Measurements from ENCODE around the gene SEPTIN10.

Gene SEPTIN10

DNA sequence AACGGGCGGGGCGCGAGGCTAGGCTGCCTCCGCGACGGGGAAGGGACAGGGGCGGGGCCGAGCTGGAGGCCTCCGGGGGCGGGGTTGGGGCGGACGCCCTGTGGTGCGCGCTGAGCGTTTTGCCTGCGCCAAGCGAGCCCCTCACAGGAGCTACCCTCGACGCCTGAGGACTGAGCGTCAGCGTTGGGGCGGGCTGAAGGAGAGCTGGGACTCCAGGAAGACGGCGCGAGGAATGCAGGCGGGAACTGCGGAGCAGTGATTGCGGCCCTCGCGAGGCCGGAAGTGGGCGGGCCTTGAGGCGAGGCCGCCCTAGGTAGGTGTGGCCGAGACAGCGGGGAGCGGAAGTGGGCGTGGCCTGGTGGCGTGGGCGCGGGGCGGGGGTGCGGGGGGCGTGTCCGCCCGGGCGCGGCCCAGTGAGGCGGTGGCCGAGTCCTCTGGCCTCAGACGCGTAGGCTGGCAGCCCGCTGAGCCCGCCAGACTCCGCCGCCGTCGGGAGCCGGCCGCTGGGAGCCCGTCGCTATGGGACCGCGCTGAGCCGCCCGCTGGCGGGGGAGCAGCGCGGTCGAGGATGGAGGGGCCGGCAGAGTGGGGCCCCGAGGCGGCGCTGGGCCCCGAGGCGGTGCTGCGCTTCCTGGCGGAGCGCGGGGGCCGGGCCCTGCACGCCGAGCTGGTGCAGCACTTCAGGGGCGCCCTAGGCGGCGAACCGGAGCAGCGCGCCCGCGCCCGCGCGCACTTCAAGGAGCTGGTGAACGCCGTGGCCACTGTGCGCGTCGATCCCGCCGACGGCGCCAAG, at the start of gene SEPTIN10, which contains the start of gene SOWAHC:
Gene SEPTIN10, minus strand, starts transcription at position 45 of the 793 bp plus-strand sequence. CDS start 139 bp downstream, outside the sequence.
Gene SOWAHC, plus strand, starts transcription at position 443 of the 793 bp plus-strand sequence. Its CDS starts 126 bp downstream, at position 569.
- in situ Hi-C loops (cut with HindIII; ENCODE audit: low sequenced_read_pairs): no loop called here

DNA sequence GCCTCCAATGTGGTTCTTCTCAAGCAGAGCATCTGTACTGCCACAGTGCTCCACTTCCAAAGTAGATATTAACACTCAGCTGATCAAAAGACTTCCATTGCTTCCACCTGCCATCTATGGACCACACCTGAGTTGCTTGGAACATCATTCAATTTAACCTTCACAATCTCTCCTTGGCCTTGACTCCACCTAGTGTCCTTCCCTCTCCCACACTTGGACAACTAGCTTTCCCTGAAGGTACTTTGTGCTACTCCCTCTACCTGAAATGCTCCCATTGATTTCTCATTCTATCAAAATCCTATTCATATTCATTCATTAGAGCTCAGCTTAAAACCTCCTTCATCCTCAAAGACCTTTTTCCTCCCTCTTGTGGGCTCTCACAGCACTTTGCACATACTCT, 49.1 kb upstream of the SEPTIN10 start:
- in situ Hi-C loops (cut with HindIII; ENCODE audit: low sequenced_read_pairs): loop anchor here (5.0 kb wide), 1 partner anchor 41 kb away; no protein-coding TSS in a partner anchor

DNA sequence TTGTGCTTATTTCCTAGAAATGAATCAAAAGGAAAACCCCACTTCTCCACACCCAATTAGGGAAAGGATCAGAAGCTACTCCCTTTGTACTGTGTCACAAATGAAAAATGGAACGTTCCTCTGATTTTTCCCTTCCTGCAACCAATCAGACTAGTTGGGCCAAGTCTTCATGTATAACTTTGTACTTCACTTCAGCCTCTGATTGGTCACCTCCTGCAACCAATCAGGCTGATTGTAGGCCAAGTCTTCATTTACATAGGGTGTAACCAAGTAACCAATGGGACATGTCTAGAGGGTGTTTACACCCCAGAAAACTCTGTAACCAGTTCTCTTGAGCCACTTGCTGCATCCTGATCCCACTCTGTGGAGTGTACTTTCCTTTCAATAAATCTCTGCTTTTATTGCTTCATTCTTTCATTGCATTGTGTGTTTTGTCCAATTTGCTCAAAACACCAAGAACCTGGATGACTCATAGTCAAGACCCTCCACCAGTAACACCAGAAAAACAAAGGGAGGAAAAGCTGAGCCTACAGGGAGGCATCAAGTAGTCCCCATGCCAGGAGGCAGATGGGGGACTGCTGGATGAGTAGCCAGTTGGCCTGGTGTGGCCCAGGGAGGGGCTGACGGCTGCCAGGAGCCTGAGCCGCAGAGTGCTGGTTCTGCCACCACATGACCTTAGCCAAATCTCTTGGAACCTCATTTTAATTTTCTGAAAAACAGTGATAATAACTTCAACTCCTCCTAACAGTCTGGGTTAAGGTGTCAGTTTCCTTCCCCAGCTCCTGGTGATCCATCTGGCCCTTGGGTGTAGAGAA, 46.5 kb upstream of the SEPTIN10 start:
- in situ Hi-C loops (cut with HindIII; ENCODE audit: low sequenced_read_pairs): loop anchor here (5.0 kb wide), 1 partner anchor 38 kb away; no protein-coding TSS in a partner anchor

DNA sequence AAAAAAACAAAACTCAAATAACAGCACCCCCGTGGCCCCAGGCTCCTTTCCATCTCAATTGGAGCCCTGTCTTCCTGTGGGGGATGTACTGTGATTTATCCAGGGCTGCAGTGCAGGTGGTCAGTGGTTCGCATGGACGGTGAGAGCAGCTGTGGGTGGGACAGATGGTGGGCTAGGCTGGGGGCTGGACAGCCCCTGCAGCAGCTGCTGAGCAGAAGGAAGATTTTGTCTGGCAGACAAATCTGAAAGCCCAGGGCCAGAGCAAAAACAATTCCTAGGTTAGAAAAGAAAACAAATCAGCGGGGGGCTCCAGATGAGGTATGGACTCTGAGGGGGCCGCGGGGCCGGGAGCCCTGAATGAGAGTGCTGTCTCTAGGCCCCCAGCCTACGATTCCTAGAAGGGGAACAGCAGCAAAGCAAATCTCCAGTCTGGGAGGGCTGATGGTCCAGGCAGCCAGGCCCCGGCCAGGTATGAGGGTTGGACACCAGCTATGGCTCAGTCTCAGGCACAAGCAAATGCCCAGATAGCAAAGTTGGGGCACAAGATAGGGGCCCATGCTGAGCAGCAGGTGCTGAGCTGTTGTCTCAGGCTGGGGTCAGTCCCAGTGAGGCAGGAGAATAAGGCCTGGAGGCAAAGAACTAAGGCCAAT, 45.8 kb upstream of the SEPTIN10 start:
- in situ Hi-C loops (cut with HindIII; ENCODE audit: low sequenced_read_pairs): loop anchor here (5.0 kb wide), 1 partner anchor 37 kb away; no protein-coding TSS in a partner anchor

DNA sequence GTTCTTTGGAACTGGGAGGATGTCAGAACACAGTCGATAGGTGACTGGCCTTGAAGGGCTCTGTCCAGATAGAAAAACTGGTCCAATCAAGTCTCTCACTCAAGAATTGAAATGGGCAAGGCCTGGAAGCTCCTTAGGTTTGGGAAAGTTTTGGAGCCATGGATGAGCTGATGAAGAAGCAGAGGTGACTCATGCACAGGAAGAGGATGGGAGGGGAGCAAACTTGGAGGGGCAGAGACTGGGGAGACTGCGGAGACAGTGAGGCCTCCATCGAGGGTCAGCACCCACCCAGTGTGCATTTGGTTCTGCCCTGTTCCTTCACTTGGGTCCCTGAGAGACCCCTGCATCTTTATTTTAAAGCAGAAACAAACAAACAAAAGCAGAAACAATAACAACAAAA, 41.5 kb upstream of the SEPTIN10 start:
- in situ Hi-C loops (cut with HindIII; ENCODE audit: low sequenced_read_pairs): no loop called here

DNA sequence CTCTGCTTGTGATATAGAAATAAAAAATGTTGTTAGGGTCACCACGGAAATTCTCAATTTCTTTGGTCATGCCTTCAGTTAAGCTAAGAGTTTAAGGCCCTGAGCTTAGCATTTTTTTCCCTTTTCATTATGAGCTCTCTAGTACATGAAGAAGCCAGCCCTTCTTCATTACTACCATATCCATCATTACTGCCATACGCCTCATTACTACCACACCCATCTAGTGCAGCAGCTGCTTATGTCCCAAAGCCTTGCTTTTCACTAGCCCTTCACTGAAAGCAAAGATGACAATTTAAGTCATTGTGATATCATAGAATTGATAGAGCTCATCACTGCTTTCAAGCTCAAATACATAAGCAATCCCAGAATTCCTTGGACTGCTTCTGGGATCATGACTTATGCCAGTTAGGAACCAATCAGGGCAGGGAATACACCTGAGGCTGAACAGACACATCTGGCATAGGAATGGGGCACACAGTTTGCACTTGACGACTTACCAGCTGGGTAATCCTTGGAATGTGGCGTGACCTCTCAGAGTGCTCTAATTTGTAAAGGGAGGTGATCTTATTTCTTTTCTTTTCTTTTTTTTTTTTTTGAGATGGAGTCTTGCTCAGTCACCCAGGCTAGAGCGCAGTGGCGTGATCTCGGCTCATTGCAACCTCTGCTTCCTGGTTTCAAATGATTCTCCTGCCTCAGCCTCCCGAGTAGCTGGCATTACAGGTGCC, 40.7 kb upstream of the SEPTIN10 start:
- in situ Hi-C loops (cut with HindIII; ENCODE audit: low sequenced_read_pairs): no loop called here

DNA sequence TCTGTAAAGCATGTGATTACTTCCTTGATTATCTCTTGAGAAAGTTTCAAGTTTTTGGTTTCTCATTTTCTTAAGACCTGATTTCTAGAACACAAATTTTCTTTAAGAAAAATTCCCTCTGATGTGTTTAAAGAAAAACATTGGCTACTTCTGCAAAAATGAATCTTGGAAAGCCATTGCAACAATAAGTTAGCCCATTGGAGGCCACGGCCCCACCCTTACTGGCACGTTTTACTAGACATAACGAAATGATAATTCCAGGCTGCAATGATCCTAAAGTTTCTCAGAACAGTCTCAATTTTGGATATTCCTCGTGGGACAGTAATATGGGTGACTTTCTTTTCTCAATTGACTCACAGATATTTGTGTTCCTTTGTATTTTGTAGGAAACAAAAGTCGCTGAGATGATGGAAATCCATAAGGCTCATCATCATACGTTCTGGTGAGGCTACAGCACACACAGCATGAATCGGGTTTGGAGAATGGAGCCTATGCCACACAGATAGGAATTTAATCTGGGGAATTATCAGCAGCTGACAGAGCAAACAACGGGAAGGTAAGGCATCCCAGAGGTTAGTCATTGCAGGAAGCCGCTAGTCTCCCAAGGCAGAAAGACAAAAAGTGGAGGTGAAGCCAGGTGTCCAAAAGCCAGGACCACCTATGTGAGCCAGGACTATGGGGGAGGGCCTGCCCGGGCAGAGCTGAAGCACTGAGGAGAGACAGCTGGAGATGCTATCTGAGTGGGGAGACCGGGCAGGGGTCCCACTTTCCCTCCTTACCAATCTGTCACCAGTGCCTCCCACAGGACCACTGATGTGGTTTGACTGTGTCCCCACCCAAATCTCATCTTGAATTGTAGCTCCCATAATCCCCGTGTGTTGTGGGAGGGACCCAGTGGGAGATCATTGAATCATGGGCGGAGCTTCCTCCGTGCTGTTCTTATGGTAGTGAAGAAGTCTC, 36.2 kb upstream of the SEPTIN10 start:
- in situ Hi-C loops (cut with HindIII; ENCODE audit: low sequenced_read_pairs): loop anchor here (5.0 to 10.0 kb wide), 2 partner anchors 57 to 385 kb away; no protein-coding TSS in a partner anchor

DNA sequence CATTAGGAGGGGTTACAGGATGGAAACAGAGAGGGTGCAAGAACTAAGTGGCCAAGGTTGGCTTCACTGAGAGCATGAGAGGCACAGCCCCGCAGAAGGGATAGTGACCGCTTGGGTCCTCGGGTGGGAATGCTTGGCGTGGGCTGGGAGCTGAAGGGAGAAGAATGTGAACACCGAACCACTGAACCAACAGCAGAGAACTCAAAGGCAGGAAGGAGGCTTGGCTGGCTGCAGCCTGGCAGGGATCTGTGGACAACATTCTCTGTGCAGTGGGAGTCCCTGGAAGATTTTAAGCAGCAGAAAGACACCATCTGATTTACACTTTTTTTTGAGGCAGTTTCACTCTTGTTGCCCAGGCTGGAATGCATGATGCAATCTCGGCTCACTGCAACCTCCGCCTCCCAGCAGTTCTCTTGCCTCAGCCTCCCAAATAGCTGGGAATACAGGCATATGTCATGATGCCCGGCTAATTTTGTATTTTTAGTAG, 34.3 kb upstream of the SEPTIN10 start:
- in situ Hi-C loops (cut with HindIII; ENCODE audit: low sequenced_read_pairs): loop anchor here (5.0 to 10.0 kb wide), 2 partner anchors 59 to 383 kb away; no protein-coding TSS in a partner anchor

DNA sequence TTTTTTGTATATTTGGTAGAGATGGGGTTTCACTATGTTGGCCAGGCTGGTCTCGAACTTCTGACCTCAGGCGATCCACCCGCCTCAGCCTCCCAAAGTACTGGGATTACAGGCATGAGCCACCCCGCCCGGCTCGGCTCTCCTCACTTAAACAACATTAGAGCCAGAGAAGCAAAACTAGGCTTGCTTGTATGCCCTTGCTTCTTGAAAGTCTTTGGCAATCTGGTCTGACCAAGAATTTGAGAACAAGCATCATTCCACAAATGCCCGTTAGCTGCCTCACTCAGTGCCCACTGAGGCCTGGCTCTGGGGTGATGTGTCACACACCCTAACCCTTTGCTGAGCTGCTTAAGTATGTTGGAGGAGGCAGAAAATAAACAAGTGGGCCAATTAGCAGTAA, 33.9 kb upstream of the SEPTIN10 start:
- in situ Hi-C loops (cut with HindIII; ENCODE audit: low sequenced_read_pairs): loop anchor here (5.0 to 10.0 kb wide), 2 partner anchors 60 to 383 kb away; no protein-coding TSS in a partner anchor

DNA sequence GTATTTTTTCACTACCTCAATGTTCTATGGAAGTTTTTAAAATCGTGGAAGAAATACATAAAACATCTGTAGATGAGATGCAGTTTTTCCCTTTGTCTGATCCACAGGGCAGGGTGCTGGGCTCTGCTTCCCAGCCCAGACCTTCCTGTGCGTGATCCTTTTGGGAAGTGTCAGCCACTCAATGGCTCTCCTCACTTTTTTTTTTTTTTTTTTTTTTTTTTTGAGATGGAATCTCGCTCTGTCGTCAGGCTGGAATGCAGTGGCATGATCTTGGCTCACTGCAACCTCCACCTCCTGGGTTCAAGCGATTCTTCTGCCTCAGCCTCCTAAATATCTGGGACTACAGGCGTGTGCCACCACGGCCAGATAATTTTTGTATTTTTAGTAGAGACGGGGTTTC, 33.2 kb upstream of the SEPTIN10 start:
- in situ Hi-C loops (cut with HindIII; ENCODE audit: low sequenced_read_pairs): loop anchor here (5.0 to 10.0 kb wide), 2 partner anchors 60 to 382 kb away; no protein-coding TSS in a partner anchor

DNA sequence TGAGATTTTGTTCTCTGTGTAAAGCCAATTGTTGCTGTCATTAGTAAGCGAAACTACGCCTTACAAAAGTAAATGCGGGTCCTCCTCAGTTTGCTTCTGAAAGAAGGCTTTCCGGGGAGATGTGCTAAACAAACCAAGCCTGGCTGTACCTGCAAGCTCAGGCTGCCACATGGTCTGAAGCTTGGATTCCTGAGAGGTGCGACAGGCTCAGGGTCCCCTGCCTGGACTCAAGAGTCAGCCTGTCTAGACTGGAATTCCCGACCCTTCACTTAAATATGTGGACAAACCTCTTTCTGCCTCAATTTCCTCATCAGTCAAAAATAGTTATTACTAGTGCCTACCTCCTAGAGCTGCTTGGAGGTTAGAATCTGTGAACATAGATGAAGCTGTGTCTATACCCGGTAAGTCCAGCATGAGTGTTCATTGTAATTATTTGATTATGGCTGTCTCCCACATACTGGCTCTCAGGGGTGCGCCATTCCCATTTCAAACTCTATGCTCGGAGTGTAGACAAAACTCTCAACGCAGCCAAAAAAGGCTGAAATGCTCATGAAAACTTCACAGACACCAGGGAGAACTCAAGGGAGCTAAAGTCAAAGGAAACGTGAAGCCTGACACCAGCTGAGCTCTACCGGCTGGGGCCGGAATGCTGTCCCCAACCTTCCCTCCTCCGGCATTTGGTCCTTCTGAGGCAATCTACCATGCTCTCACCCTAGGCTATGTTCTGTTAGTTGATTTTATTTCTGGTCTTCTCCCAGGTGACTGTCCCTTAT, 31.8 kb upstream of the SEPTIN10 start:
- in situ Hi-C loops (cut with HindIII; ENCODE audit: low sequenced_read_pairs): loop anchor here (5.0 to 10.0 kb wide), 2 partner anchors 62 to 381 kb away; no protein-coding TSS in a partner anchor

DNA sequence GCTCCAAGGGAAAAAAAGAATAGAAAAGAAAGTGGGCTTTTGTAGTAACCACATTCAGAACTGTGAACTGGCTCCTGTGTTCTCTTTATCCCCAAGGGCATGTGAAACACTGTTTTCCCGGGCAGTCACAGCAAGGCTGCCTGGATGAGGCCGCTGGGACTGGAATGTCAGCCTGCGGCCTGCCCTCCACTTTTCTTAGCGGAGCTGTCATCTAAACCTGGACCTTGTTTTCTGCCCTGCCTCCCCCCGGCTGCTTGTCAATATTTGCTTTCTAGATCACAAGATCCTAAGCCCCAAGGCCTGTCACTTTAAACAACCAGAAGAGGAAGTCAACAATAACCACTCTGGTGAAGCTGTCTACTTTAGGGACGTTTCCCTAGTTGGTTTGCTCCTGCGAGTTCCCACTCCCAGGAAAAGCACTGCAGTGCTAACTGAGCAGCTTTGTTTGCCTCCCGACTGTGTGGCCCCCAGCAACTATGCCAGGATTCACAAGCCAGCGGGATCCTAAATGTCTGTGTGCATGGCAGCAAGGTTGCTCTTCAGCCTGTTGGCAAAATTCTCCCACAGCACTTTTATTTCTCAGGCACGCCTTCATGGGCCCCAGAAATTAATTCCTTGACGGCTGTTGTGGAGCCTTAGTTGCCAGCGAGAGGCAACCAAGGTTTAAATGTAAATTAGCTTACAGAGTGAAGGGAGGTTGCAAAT, 31.0 kb upstream of the SEPTIN10 start:
- in situ Hi-C loops (cut with HindIII; ENCODE audit: low sequenced_read_pairs): loop anchor here (5.0 to 10.0 kb wide), 2 partner anchors 63 to 380 kb away; no protein-coding TSS in a partner anchor

DNA sequence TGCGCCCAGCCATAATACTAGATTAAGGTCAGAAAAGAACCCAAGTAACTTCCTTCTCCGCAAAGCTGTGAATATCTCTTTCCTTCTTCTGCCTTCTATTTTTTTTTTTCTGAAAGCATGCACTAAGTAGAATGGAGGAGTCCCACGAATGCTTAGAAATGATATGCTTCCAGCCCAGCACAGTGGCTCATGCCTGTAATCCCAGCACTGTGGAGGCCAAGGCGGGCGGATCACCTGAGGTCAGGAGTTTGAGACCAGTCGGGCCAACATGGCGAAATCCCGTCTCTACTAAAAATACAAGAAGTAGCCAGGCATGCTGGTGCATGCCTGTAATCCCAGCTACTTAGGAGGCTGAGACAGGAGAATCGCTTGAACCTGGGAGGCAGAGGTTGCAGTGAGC, 26.2 kb upstream of the SEPTIN10 start:
- in situ Hi-C loops (cut with HindIII; ENCODE audit: low sequenced_read_pairs): loop anchor here (10.0 kb wide), 1 partner anchor 375 kb away; no protein-coding TSS in a partner anchor

DNA sequence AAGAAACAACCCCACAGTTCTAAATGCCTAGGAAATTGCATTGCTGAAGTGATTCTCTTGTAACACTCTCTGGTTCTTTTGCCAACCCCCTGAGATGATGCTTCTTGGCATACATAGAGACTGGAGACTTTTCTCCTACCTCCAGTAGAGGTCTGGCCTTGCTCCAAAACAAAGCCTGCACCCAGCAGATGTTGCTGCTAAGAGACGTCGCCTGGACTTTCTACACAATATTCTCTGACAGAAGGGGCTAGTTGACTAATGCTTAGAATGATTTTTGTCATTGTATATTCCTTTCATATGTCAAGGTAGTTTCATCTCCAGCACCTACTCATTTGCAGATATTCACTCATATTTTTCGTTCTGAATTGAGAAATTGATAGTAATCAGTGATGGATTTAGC, 25.0 kb upstream of the SEPTIN10 start:
- in situ Hi-C loops (cut with HindIII; ENCODE audit: low sequenced_read_pairs): no loop called here

DNA sequence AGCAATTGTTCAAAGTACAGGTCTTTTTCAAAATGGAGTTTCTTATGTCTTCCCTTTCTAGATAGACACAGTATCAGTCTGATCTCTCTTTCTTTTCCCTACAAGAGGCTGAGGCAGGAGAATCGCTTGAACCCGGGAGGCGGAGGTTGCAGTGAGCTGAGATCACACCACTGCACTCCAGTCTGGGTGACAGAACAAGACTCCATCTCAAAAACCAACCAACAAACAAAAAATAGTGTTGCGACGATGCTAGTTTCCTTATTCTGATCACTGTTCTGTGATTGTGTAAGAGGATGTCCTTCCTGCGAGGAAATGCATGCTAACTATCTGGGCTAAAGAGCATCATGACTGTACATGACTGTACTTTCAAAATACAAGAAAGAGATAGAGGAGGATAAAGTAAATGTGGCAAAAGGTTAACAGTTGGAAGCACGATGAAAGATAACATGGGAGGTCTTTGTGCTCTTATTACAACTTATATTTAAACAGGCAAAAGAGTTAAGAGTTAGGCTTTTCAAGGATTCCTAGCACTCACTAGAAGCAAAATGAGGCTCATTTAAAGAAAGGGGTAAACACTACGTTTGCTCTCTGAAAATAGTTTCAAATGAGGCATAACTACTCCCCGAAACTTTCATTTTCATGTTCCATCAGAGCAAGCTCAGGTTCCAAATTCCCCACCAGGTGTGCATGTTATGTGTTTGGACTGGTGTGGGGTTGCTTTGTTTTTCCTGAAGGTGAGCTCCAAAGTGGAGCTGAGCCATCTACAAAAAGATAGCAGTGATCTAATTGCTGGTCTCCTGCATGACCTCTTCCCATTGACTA, 24.2 kb upstream of the SEPTIN10 start:
- in situ Hi-C loops (cut with HindIII; ENCODE audit: low sequenced_read_pairs): no loop called here

DNA sequence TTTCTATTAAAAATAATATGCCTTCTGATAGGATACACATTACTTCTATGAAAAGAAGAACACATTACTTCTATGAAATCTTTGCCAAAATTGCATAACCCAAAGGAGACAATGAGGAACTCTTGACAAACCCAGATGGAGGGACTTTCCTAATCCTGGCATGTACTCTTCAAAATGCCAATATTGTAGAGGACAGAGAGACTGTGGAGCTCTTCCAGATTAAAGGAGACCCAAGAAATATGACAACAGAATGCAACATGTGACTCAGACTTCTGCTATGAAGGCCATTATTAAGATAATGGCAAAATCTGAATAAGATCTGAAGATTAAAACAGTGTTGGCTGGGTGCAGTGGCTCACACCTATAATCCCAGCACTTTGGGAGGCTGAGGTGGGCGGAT, 22.6 kb upstream of the SEPTIN10 start:
- in situ Hi-C loops (cut with HindIII; ENCODE audit: low sequenced_read_pairs): no loop called here
